ENCODE data around the gene CHMP6. TPM values are rescaled to one million over a fixed set of nuclear protein-coding genes. Genes with fewer than 3 reads are reported as not detected.

The CHMP6 gene
- total RNA-seq, 1 experiment from 2014 or later, result 22.0 TPM

- no peaks in the 10 kb centered on the region for H3K79me2 ChIP-seq (ENCODE audit: insufficient read depth, low read length)
- RAD21 ChIA-PET (ENCODE audit: low non-redundant PET in 1 of 2, low total read pairs in 2 of 2, uncharacterized antibody in 2 of 2, unreplicated experiment in 2 of 2), result no interaction called here
- intact Hi-C loops (cut with micrococcal nuclease), result no loop called here
- H3K27me3 ChIP-seq (ENCODE audit: insufficient read depth, low read length), result no peaks in the 10 kb centered on the region
- peaks cover 13 to 18% of the 10 kb centered on the region in 2 experiments; a peak in 3 of 4 replicates for H3K4me1 ChIP-seq (ENCODE audit: control insufficient read depth in 1 of 2, insufficient read depth in 2 of 2, low read length in 2 of 2)
- H3K36me3 ChIP-seq (ENCODE audit: control insufficient read depth in 1 of 2, insufficient read depth in 2 of 2, low read length in 2 of 2), result no peaks in the 10 kb centered on the region
- no peak overlapping the region for H3K27ac ChIP-seq (ENCODE audit: low read depth, low read length)
- no peaks in the 10 kb centered on the region; a peak in 1 of 4 replicates for H3K9me3 ChIP-seq (ENCODE audit: control insufficient read depth in 1 of 2, insufficient read depth in 1 of 2, low read depth in 1 of 2, low read length in 2 of 2)
- no peaks in the 10 kb centered on the region for H3K9me2 ChIP-seq (ENCODE audit: insufficient read depth)
- no peak overlapping the region for H2AFZ ChIP-seq (ENCODE audit: low read depth, low read length, poor library complexity, severe bottlenecking)
- ATAC-seq, result no peak
- no peak overlapping the region for H3K4me3 ChIP-seq (replicated peaks in 1 of 2; ENCODE audit: low read depth in 1 of 2, low read length in 2 of 2)
- H3K4me2 ChIP-seq (ENCODE audit: low read length), result no peak overlapping the region
- H3K9ac ChIP-seq (ENCODE audit: low read length), result no peak overlapping the region
- no peak for DNase-seq (ENCODE audit: low read depth, low spot score)
- no peak for TF ChIP-seq RAD21 (IDR thresholded peaks at IDR 0.05; ENCODE audit: low read depth)
- no peak for TF ChIP-seq JUND (IDR thresholded peaks at IDR 0.05)
- TF ChIP-seq ZNF274 (IDR thresholded peaks at IDR 0.05; ENCODE audit: low read depth, low read length), result no peak
- TF ChIP-seq FOSL1 (IDR thresholded peaks at IDR 0.05; ENCODE audit: low read depth), result no peak
- TF ChIP-seq SRF (IDR thresholded peaks at IDR 0.05; ENCODE audit: low read depth), result no peak
- TF ChIP-seq EZH2 (IDR thresholded peaks at IDR 0.05), result no peak
- TF ChIP-seq, protein P1, sequence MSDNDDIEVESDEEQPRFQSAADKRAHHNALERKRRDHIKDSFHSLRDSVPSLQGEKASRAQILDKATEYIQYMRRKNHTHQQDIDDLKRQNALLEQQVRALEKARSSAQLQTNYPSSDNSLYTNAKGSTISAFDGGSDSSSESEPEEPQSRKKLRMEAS (IDR thresholded peaks at IDR 0.05), result no peak
- no peak for TF ChIP-seq CTCF (IDR thresholded peaks at IDR 0.05 in 2 of 3, conservative IDR thresholded peaks at IDR 0.05 in 1 of 3; ENCODE audit: borderline replicate concordance in 1 of 3, insufficient read depth in 1 of 3, low read depth in 2 of 3, low read length in 2 of 3)
- TF ChIP-seq POLR2A (IDR thresholded peaks at IDR 0.05; ENCODE audit: borderline replicate concordance, extremely low read depth, insufficient read depth, insufficient read length), result no peak
- no peak for TF ChIP-seq SP1 (IDR thresholded peaks at IDR 0.05; ENCODE audit: low read depth)
- TF ChIP-seq YY1 (IDR thresholded peaks at IDR 0.05; ENCODE audit: extremely low read depth, insufficient replicate concordance, low read depth, low read length), result no peak
- TF ChIP-seq ELF1 (IDR thresholded peaks at IDR 0.05; ENCODE audit: borderline replicate concordance, low read depth), result no peak
- TF ChIP-seq REST (IDR thresholded peaks at IDR 0.05; ENCODE audit: low read depth), result no peak
- POLR2A ChIA-PET, result no interaction called here
- BruUV-seq (replicated peaks), result no TSS peak
- no peaks in the 10 kb centered on the region for H4K20me1 ChIP-seq (ENCODE audit: insufficient read depth)
- CTCF ChIA-PET, result interaction anchor here (1.0 to 4.8 kb wide), 2 partner anchors 10 to 72 kb away, joined by 3 to 34 read pairs; no protein-coding TSS in a partner anchor
Observed at GRCh38 chr17:81025741-81026129, 34.1 kb downstream of the CHMP6 start.
